NCI-H1092 treated with DMSO at 0.1 percent for 48 hours (cell line): Measurements from ENCODE around the gene PARVB.

Experiments used
- DNase-seq: peaks from one replicate; lab custom pipeline; 2025; lab: John Stamatoyannopoulos, UW

Gene PARVB

DNA sequence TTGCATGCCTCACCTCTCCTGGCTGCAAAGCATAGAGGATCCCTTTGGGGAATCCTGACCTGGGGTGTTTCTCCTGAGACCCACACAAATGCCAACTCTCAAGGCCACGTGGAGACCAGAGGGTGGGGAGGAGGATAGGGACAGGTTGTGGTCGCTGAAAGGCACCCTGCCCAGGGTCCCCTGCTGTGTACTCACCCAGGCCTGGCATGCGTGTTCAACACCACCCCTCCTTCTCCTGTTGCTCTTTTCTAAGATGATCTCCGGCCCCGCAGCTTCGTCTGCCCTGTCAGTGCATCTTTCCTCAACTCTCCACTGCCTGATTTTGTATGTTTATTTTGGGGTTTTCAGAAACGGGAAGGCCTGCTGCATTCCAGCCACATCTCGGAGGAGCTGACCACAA is 112.0 kb downstream of the PARVB start:
- DNase-seq: no peak

DNA sequence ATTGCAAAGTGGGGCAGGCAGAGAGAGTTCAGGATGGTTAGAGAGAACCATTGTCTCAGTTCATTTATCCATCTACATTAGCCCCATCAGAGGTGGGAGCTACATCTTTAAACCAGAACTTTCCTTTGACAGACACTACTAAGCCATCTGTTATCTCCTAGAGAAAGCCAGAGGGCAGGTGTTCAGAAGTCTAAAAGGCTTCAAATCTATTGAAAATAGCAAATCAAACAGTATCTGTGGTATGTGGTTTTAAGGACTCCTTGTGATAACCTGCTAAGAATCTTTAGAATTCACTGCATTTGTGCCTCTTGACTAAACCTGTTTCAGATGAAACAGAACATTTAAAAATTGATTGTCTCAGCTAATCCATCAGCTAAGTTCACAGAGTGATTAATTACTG is 112.7 kb downstream of the PARVB start:
- no peak for DNase-seq

DNA sequence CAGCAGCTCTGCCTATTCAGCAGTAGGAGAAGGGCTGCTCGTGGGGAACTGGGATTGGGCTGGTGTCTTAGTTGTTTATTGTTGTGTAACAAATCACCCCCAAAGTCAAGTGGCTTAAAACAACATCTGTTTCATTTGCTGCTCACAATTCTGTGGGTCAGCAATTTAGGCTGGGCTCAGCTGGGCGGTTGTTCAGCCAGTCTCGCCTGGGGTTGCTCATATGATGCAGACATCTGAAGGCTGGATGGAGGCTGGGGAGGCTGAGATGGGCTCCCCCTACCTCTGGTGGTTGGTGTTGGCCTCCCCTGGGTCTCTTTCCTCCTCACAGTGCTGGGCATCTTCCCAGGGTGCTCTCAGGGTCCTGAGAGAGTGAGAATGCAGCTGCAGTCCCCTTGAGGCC is 113.3 kb downstream of the PARVB start:
- DNase-seq: no peak

DNA sequence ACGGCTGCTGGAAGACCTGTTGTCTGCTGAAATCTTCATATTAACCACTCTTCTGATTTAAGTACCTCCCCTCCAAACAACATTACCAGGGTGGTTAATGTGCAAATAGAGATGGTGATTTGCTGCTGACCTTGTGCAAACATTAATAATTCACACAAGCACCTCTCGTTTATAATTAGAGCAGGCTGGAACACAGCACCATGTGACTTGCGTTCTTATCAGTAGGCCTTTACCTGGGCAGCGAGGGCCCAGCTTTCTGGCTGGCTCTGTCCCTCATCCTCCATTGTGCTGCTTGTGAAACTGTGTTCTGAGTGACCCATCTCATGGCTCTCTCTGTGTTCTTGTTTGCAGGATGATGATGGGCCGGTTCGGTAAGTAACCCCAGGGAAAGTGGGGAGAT is 115.7 kb downstream of the PARVB start:
- no peak for DNase-seq

DNA sequence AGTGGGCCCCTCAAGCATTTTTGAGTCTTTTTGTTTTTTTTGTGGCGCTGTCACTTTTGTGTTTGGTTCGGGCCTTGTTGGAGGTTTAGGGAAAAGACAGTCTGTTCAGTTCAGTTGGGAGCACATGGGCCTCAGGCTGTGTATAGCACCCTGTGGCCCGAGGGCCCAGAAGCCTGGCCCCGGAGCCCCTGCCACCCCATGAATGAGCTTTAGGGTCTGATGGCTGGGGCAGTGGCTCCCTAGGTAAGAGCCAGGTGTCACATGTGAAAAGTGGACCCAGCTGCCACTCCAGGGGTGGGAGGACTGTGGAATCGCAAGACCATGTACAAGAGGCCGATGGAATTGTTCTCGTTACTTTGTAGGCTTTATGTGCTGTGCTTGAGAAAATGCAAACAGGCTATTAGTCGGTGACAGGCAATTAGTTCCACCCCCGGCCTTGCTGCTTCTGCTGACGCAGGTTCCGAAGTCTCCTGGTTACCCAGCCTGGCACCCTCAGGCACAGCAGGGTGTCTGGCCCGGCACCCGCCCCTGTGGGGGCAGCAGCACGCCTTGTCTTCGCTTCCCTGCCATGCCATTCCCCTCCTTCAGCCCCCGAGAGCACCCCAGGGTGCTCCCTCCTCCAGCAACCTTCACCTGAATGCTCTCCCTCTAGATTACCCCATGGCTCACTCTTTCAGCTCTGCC is 118.5 kb downstream of the PARVB start:
- no peak for DNase-seq

DNA sequence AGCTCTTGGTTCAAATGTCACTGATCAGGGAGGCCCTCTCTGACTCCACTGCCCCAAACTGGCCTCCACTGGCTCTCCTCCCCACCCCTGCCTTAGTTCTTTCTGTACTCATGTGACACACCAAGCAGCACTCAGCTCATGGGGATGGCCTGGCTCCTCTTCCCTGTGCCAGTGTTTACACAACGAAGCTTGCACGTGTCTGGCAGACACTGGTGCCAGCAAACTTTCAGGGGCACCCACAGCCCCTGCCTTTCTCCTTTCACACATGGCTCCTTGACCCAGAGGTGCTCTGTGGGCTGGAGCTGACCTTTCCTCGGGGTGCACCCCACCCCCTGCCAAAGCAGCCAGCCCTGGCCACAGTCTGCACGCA is 119.0 kb downstream of the PARVB start:
- DNase-seq: no peak

DNA sequence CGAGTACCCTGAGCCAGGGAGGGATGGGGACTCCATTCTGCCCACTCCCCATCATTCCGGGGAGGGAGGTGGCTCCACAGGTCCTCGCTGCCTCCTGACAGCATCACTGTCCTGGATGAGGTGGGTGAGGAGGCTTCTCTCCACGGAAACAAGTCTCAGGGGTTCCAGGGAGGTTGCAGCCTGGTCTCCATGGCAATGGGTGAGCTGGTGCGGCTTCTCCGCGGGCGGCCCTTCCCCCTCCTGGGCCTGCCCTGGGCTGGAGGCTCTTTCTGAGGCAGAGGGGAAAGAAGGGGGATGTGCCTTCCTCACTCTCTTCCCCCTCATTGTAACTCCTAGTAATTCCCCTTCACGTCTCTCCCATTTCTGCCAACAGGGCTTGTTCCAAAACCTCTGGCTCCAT is 119.5 kb downstream of the PARVB start:
- DNase-seq: no peak

DNA sequence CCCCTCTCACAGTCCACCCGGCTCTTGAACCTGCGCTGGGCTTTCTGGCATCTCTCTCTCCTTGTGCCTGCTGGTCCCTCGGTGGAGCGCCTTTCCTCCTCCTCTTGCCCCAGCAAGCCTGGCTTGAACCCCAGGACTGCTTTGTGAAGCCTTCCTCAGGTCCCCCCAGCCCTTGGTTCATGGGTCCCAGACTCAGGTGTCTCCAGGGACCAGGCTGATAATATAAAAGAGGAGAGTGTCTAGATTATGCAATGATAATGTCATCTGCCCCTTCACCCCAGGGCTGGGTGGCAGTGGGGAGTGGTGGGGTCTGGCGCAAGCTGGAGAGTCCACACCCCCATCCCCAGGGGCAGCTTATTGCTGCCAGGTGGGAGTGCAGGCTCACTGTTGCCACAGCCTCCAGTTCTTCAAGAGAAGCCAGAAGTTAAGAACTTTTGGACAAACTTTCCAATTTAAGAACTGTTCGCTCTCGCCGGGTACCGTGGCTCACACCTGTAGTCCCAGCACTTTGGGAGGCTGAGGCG is 120.0 kb downstream of the PARVB start:
- no peak for DNase-seq

DNA sequence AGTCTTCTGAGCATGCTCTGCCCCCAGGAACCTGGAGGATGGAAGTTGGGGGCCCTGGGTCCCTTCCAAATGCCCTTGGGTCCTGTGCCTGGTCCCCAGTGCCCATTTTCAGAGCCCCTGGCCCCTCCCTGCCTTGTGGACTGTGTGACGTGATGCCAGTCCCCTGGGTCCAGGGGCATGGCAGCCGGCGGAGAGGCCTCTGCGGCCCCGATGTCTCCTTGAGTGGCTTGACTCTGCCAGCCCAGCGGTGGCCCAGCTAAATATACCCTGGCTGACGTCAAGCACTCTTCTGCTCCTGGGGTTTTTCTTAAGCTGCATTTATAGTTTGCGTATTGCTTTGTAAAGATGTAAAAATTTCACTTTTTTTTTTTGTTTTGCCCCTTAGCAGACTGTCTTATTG is 121.4 kb downstream of the PARVB start:
- DNase-seq: no peak

DNA sequence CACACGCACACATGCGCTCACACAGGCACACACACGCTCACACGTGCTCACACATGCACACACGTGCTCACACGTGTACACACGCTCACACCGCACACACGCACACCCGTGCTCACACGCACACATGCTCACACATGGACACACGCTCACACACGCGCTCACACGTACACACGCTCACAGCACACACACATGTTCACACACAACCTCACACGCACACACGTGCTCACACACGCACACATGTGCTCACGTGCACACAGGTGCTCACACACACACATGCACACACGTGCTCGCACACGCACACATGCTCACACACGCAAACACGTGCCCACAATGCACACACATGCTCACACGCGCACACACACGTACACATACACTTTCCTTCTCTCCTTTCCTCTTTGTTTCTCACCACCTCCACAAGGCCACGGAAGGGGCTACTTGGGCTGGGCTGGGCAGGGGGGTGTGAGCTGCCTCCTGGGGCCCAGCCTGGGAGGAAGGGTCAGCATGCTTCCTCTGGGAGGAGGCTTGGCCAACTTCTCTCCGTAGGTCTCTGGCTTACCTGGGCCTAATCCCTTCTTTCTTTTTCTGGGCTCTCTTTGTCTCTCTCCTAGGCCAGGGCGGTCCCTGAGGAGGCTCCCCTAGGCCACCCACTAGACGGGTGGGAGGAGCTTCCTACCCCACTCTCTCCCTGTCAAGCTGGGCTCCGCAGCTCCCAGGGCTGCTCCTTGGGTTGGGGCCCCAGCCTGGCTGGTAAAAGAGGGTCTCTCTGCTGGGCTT is 122.2 kb downstream of the PARVB start:
- no peak for DNase-seq

DNA sequence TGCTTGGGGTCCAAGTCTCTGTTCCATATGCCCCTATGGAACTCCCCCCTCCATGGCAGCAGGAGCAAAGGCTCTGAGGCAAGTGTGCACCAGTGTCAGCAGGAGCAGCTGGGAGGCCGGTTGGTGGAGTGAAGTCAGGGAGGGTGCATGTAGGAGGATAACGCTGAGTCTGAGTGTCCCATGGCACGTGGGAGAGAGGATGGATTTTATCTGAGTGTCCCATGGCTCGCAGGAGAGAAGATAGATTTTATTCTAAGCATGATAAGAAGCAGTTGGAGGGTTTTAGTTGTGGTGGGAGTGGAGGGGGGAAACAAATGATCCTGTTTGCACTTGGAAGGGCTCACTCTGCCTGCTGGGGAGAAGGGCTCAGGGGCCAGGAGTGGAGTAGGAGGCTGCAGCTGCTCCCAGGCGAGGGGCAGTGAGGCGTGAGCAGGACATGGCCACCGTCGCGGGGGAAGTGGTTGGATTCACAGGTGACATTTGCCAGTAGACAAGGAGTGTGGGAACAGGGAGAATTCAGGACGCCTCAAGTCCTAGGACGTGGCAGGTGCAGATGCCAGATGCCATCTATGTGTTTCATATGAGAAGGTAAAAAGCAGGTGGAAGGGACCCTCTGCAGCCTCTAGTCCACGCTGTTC is 123.0 kb downstream of the PARVB start:
- DNase-seq: no peak

DNA sequence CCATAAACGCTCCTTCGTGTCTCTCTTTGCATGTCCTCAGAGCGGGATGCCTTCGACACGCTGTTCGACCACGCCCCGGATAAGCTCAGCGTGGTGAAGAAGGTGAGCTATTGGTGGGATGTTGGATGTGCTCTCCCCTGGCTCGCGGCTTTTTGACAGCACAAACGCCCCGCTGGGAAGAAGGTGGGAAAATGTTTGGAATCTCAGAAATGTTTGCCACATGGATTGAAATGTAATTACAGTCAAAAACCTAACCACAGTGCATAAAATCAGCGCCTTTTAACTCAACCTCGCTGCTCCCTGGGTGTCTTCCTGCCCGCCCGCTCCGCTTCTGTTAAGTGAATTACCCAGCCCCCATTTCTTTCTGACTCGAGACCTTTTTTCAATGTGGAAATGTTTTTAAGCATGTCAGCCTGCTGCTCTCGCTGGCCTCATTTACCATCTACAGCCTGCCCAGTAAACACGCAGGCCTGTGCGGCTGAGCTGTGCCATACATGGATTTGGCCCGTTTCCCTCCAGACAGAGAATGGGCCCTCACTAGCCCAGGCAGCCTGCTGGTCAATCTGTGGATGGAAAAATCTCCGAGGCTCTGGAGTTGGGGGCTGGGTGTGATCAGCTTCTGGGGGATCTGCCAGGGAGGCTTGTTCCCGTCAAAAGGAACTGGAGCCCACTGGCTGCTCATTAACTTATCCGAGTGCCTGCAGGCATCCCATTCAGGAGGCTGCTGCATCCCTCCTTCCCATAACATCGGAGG is 123.9 kb downstream of the PARVB start:
- DNase-seq: no peak

DNA sequence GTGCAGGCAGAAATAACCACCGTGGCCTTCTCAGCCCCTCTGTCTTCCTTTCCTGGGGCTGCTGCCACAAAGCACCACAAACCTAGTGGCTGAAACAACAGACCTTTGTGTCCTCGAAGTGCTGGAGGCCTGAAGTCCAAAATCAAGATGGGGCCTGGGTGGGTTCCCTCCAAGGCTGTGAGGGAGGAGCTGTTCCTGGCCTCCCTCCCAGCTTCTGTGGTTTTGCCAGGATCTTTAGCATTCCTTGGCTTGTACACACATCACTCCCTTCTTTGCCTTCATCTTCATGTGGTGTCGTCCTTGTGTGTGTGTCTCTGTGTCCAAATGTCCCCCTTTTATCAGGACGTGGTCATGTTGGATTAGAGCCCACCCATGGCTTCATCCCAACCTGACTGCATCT is 127.6 kb downstream of the PARVB start:
- no peak for DNase-seq

DNA sequence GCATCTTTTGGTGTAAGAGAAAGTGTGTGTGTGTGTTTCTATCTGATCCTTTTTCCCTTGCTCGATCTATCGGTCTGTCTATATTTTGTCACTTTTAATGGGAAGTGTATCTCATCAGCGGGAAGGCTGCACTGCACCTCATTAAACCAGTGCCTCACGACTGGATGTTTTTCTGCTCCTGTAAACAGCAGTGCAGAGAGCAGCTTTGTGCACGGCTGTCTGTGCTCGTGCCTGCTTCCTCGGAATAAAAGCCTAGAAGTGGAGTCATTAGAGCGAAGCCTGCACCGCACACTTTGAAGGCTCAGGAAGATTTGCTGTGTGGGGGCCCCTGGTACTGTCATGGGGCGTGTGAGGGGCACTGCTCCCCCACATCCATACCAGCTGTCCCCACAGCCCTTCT is 129.6 kb downstream of the PARVB start:
- DNase-seq: no peak

DNA sequence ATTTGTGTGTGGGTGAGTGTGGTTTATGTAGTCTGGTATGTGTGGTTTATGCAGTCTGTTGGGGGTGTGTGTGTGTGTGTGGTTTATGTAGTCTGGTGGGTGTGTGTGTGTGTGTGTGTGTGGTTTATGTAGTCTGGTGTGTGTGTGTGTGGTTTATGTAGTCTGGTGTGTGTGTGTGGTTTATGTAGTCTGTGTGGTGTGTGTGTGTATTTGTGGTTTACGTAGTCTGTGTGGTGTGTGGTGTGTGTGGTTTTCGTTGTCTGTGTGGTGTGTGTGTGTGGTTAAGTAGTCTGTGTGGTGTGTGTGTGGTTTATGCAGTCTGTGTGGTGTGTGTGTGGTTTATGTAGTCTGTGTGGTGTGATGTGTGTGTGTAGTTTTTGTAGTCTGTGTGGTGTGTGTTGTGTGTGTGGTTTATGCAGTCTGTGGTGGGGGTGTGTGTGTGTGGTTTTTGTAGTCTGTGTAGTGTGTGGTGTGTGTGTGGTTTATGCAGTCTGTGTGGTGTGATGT is 130.4 kb downstream of the PARVB start:
- no peak for DNase-seq

DNA sequence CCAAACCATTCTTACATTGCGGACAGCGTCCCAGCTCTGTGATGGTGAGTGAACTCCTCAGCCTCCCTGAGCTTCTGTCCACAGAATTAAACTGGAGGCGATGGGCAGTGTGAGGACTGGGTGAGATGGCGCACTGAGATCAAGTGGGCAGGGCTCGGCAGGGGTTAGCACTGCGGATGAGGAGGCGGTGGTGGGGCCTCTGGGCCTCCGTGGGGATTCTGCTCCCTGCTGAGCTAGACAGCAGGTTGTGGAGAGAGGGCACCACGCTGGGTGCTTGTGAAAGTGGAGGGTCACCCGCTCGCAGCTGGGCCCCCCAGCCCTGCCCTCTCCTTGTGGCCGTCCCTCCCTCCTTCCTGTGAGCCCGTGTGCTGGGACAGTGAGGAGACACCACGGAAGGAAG is 131.0 kb downstream of the PARVB start:
- no peak for DNase-seq

DNA sequence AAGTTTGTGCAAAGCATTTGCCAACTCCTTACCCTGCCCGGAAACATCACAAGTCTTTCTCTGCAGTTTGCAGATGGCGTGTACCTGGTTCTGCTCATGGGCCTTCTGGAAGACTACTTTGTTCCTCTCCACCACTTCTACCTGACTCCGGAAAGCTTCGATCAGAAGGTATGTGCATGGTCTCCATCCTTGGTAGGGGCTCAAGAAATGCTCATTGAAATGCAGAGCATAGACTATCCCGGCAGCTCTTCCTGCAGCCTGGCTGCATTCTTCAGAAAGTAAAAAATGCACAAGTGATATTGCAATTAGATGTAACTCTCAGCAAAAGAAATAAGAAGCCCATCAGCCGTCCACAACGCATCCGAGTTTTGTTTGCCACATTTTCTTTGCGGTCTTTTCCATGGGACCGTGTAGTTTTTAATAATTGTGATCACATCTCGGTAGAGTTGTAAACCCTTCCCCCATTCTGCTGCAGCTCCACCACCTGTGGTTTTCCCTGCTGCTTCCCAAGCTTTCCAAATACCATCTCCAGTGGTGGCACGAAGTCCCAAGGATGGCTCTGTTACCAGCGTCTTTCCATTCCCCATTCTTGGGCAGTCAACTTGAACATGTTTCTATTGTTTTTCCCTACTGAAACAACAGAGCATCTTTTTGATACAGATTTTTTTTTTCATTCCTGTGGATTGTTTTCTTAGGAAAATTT is 134.0 kb downstream of the PARVB start:
- no peak for DNase-seq

DNA sequence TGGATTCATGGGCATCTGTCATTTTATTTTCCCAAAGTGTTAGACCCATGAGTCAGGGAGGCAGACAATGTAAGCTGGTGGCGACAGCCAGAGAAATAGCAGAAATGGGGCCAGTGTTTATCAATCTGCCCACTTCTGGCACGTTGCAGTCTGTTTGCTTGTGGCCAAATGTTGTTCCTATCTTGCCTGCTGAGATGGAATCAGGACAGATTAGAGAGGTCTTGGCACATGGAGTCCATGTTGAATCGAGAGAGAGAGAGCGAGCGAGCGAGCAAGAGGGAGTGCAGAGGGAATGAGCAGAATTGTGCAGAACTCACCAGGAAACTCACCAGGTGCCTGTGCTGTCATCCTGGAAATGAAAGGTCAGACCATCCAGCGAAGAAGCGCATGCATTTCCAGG is 134.7 kb downstream of the PARVB start:
- no peak for DNase-seq

DNA sequence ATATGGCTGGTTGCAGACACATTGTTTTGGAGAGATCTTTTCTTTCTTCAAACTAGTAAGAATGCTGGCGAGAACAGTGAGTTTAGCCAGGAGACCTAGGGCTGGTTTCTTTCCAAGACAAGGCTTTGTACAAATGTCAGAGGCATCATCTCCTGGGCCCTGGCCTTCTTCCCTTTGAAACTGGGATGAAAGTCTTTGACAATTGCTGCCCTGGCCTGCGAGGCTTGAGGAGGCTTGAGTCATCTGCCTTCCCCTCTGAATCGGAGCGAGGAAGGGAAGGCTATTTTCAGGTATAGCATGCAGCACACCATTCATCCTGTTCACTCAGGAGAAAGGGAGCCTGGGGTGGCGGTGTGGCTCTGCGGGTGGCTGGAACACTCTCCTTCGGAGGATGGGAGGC is 135.1 kb downstream of the PARVB start:
- no peak for DNase-seq

DNA sequence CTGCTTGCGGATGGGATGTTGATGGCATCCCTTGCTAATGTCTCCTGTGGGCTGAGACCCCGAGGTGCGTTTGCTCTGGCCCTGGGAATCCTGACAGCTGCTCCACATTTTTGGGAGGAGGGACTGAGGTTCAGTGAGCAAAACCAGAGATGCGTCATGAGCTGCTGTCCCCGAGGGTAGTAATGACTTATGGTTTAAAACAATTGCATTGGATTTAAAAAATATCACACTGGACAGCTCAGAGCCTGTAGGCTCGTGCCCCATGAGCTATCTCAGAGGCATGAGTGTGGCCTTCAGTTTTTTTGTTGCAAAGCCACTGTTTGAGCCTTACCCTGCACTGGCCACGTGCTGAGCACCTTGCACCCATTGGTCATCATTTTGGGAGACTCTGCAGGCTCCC is 135.7 kb downstream of the PARVB start:
- no peak for DNase-seq

DNA sequence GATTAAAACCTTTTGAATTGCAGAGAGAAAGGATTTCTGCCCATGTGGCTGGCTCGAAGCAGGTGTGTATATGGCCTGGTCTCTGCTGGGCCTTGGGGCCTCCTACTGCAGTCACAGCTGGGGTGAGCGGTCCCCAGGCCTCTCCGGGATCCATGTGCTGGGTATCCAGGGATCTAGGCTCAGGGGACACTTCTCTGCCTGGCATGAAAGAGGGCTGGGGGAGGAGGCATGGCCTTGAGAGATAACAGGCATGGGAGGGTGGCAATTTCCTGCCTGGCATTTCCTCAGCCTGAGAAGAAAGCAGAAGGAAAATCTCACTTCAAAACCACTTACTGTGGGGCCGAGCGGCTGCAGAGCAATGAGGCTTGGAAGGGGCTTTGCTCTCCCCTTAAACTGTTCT is 136.3 kb downstream of the PARVB start:
- DNase-seq: no peak

DNA sequence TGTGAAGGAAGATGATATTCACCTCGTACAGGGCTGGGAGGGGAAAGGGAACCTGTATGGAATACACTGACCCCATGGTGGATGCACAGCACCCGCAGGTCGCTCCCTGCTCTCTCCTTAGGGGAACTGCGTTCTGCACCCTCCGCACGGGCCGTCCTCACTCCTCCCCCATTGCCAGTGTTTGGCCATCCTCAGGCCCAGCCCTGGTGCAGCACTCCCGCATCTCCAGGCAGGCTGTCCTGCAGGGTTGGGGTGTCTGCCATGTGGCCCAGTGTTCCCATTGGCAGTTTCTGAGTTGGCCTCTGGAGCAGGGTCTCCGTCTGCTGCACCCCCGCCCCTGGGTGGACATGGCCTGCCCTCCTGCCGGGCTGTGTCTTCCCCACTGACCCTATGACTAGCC is 137.6 kb downstream of the PARVB start:
- DNase-seq: no peak
